NCI-H345 treated with DMSO at 0.1 percent for 48 hours (cell line): Measurements from ENCODE around the gene TEFM.
"Not testable (repeated sequence)": the region's sequence is repeated elsewhere in the genome, so short reads cannot be mapped to it uniquely, and the experiment has no call there.

ENCODE experiments used
- DNase-seq: peaks from one replicate; lab custom pipeline; 2025; ENCODE audit not compliant: unreplicated experiment; lab: John Stamatoyannopoulos, UW

The TEFM gene, protein sequence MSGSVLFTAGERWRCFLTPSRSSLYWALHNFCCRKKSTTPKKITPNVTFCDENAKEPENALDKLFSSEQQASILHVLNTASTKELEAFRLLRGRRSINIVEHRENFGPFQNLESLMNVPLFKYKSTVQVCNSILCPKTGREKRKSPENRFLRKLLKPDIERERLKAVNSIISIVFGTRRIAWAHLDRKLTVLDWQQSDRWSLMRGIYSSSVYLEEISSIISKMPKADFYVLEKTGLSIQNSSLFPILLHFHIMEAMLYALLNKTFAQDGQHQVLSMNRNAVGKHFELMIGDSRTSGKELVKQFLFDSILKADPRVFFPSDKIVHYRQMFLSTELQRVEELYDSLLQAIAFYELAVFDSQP

GRCh38 chr17:30906101-30906911, at the start of gene TEFM:
Gene TEFM, minus strand, starts transcription at chr17:30906238. Its CDS starts 40 bp downstream, at chr17:30906198.
- DNase-seq, result peak; percentile 87

DNA sequence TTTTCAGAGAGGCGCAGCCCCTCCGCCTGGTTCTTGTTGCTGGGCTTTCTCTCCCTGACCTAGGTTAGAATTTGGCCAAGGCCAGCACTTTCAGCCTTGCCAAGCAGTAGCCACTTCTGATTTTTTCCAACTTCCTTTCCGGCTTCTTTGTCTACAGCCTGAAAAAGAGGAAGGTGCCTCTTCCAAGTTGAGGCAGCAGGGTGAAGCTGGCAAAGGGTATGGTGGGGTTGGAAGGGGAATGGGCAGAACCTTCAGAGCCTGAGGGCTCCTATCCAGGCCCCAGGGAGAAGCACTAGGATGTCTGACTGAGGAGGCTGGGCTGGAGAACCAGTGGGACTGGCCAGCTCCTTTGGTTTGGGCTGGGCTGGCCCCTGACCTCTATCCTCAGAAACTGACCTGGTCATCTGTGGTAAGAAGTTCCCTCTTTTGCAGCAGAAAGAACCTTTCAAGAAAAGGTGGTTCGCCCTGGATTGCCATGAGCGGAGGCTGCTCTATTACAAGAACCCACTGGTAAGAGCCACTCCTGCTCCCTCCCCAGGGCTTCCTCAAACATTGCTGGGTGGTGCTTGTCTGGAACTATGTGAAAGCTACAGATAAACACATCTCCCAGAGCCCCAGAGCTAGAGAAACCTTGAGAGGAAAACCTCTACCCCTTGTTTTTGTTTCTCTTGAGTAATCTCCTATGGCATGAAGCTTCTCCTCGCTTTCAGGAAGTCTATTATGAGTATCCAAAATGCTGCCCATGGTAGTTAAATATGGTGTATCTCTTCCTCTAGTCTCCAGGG, 48.2 kb upstream of the TEFM start:
- DNase-seq, result no peak

DNA sequence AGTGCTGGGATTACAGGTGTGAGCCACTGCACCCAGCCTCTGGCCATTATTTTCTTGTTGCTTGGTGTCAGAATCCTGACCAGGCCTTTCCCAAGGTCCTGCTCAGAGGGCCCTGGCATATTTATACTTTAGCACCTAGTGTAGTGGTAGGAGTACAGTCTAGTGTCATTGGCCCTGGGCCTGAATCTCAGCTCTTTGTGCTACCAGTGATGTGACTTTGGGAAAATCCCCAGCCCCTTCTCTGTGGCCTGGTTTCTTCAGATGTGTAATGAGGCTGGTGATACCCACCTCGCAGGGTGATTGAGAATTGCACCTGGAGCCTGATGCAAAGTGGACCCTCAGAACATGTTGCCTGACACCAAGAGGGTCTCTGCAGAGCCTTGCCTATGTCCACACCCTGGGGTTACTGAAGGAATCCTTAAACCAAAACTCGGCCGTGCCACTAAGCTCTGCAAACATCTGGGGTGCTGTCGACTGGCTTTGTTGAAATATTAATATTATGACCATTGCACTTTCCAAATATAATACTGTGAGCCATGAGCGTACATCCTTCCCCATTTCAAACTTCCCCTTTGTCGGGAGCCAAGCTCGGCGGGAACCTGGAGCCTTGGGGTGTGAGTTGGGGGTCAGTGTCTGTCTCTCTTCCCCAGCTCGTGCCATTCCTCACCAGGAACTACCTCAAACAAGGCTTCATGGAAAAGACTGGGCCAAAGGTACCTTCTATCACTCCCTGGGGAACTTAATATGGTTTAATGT, 46.8 kb upstream of the TEFM start:
- no peak for DNase-seq

GRCh38 chr17:30950669-30951399, 44.8 kb upstream of the TEFM start:
- peak; percentile 71 for DNase-seq

DNA sequence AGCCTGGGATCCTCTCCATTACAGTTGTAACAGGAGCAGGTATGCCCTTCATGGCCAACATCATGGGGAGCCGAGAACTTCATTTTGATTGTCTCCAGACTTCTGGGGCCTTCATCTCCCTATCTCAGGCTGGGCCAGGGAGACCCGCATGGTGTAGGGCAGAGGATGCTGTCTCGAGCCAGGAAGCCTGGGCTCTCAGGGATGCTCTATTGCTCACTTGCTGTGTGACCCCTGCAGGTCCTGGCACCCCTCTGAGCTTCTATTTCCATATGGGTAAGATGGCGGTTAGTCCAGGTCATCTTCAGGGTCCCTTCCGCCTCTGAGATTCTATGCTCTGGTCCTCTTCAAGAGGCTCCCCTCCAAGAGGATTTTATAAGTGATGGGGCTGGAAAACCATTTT, 44.2 kb upstream of the TEFM start:
- DNase-seq, result no peak

GRCh38 chr17:30947796-30948195, 41.8 kb upstream of the TEFM start:
- DNase-seq, result no peak

GRCh38 chr17:30942308-30943079, 36.5 kb upstream of the TEFM start:
- DNase-seq, result no peak

DNA sequence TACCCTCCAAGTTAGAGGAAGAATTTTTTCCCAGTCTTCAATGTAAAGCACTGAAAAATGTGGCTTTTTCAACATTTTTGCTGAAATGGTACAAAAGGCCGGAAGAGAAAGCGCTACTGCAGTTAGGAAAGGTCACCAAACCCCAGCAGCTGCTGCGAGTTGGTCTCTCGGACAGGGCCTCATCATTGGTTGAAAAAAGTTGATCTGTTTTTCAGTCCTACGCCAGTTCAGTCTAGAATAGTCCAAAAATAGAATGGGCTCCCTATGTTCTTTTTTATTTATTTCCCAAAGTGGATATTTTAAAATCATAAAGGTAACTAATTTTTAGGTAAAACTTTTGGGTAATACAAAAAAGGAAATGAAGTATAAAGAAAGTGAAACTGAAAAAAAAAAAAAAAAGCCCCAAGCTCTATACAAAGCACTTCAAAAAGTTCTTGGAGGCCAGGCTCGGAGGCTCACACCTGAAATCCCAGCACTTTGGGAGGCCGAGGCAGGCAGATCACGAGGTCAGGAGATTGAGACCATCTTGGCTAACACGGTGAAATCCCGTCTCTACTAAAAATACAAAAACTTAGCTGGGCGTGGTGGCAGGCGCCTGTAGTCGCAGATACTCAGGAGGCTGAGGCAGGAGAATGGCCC, 33.1 kb upstream of the TEFM start:
- no peak for DNase-seq

DNA sequence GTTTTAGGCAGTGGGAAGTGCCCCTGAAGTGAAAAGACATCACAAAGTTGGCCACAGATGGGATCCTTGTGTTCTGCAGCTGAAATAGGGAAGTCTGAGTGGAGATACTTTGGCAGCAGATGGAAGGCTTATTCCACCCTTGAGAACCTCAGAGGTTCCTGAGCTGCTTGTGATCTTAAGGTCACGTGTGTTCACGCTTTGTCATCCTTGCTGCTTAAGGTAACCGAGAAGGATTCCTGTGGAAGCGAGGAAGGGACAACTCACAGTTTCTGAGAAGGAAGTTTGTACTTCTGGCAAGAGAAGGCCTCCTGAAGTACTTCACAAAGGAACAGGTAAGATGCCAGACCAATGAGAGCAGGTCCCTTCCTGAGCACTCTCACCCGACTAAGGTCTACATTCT, 27.9 kb upstream of the TEFM start:
- DNase-seq, result no peak

DNA sequence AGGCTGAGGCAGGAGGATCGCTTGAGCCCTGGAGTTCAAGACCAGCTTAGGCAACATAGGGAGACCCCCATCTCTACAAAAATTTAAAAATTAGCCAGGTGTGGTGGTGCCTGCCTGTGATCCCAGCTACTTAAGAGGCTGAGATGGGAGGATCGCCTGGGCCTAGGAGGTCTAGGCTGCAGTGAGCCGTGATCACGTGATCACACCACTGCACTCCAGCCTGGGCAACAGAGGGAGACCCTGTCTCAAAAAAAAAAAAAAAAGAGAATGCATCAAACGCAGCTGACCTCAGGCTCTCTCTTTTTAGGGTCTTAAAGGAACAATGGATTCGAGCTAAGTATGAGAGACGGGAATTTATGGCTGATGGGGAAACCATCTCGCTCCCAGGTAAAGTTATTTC, 25.5 kb upstream of the TEFM start:
- not testable (repeated sequence) for DNase-seq

DNA sequence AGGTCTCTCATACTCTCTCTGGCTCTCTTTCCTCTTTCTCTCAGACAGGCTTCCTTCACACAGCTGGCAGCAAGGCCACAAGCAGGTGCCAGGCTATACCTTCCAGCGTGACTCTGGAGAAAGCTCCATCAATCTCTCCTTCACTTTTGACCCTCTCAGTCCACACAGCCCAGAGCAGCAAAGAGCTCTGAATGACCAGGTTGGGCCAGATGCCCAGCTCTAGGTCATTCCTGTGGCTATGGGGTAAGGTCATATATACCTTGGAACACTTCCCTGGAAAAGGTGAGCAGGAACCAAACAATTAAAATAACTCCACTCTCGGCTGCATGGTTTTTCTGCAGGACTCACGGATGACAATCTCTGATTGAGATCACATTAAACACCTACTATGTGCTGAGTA, 24.5 kb upstream of the TEFM start:
- no peak for DNase-seq

- DNase-seq, result not testable (repeated sequence)
Observed at GRCh38 chr17:30929861-30930260, 23.8 kb upstream of the TEFM start.

GRCh38 chr17:30929081-30929633, 23.1 kb upstream of the TEFM start:
- no peak for DNase-seq

- no peak for DNase-seq
Observed at GRCh38 chr17:30928584-30928983, 22.5 kb upstream of the TEFM start.

GRCh38 chr17:30927756-30928155, 21.7 kb upstream of the TEFM start:
- DNase-seq, result no peak

- no peak for DNase-seq
Observed at GRCh38 chr17:30926516-30926915, 20.5 kb upstream of the TEFM start.

GRCh38 chr17:30924341-30924740, 18.3 kb upstream of the TEFM start:
- DNase-seq, result no peak

DNA sequence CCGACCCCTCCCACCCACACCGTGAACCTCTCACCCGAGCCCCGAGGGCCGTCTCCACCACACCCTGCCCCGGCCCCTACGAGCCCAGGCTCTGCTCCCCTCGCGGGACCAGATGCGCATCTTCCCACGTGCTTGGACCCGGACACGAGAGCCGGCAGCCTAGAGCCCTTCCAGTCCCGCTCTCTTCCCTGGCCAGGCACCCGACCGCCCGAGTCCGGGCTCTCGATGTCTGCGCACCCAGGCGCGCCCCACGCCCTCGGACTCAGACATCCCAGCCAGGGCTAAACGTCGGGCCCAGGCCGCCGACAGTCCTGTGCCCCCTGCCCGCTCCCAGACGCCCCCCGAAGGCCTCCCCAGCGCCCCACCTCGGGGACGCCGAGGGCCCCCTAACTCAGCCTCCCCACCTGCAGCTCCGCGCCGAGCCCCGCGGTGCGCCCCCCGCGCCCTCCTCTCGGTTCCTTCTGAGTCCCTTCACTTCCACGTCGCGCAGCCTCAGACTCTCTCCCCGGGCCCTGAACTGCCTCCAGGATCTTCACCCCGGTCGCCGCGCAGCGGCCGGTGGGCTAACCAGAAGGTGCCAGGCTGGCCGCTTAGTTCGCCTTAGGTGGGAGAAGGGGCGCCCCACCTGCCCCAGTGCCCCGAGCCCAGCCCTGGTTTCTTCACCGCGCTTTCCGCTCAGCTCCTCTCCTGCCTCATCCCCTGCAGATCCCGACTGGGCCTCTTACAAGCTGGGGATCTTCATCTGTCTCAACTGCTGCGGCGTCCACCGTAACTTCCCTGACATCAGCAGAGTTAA, 16.4 kb upstream of the TEFM start:
- no peak for DNase-seq
